Sigmoid colon (tissue), 7 donors: Measurements from ENCODE around the gene TMEM219. TPM values are rescaled to one million over a fixed set of nuclear protein-coding genes. Genes with fewer than 3 reads are reported as not detected.

Experiments
- DNase-seq: peaks from one replicate; pipeline ENCODE4 v3.0.0-alpha.2; 2019
- H3K27ac ChIP-seq, 4 donors: fragments of 200-600 bp; sonication (generic); one replicate each; pipeline ENCODE4 v1.5.1; 2016 to 2019; ENCODE audit warnings: mild to moderate bottlenecking in 1 of 4
- H3K27me3 ChIP-seq, 3 donors: fragments of 200-600 bp; sonication (generic); one replicate each; pipeline ENCODE4 v1.5.1; 2019; ENCODE audit warnings: mild to moderate bottlenecking in 1 of 3
- H3K36me3 ChIP-seq, 4 donors: fragments of 200-600 bp; sonication (generic); one replicate each; pipeline ENCODE4 v1.5.1; 2016 to 2019
- H3K4me1 ChIP-seq, 4 donors: fragments of 200-600 bp; sonication (generic); one replicate each; pipeline ENCODE4 v1.5.1; 2017 to 2019
- H3K4me3 ChIP-seq, 4 donors: fragments of 200-600 bp; sonication (generic); one replicate each; pipeline ENCODE4 v1.5.1; 2017 to 2019; ENCODE audit warnings: mild to moderate bottlenecking in 2 of 4, moderate library complexity in 1 of 4
- H3K9me3 ChIP-seq, 4 donors: fragments of 200-600 bp in 3 of 4; sonication (generic) in 3 of 4; one replicate each; pipeline versions ENCODE4 v1.5.1 to v1.6.1; 2013 to 2019
- EP300 ChIP-seq, 4 donors: sonication (generic); formaldehyde crosslinking; IDR thresholded peaks; one replicate each; pipeline ENCODE4 v1.6.1; 2017; ENCODE audit warnings: antibody characterized with exemption in 4 of 4
- POLR2A ChIP-seq, 2 donors: fragments of 450-650 bp; IDR thresholded peaks; one replicate each; pipeline ENCODE4 v1.6.1; 2016; ENCODE audit warnings: antibody characterized with exemption in 2 of 2, mild to moderate bottlenecking in 2 of 2, moderate library complexity in 2 of 2
- POLR2AphosphoS5 ChIP-seq, 4 donors: sonication (generic); formaldehyde crosslinking; IDR thresholded peaks; one replicate each; pipeline ENCODE4 v1.6.1; 2017; ENCODE audit warnings: antibody characterized with exemption in 4 of 4
- WGBS, 2 donors: extraction: QIAGEN DNeasy Blood & Tissue Kit; methylation state at CpG; one replicate each; pipeline ENCODE4 v1.1.7; 2013; 5-methylcytosine and 5-hydroxymethylcytosine counted together
- intact Hi-C: fragments of 100-400 bp; cut with DNase I; formaldehyde crosslinking; loops from one replicate; pipeline ENCODE4 v1.15.1; 2023
- polyA plus RNA-seq, 3 donors: library from polyadenylated mRNA; stranded (reverse); fragments of 200-250 nt; gene quantifications; one replicate each; pipeline ENCODE4 v1.2.3, GENCODE V29; 2013
- total RNA-seq, 4 donors: library from RNA; depleted of rRNA; stranded (reverse); fragments of >200 nt; gene quantifications; one replicate each; pipeline ENCODE4 v1.1.0, GENCODE V29; 2016
- TF ChIP-seq, protein P1 (sequence below), 4 experiments: fragments of 450-650 bp in 3 of 4; fragments of 200-600 bp in 1 of 4; IDR thresholded peaks; one replicate each; pipeline ENCODE4 v1.5.1; 2016 to 2019; ENCODE audit warnings: antibody characterized with exemption in 4 of 4, mild to moderate bottlenecking in 3 of 4, moderate library complexity in 2 of 4
- donor health status: healthy with polysubstance abuse.
- donor health status: Bipolar disorder and iron deficiency.
- donor health status: healthy.

Gene TMEM219
- total and polyA plus RNA-seq, 7 donors, result 103 to 314 (median 136) TPM

DNA sequence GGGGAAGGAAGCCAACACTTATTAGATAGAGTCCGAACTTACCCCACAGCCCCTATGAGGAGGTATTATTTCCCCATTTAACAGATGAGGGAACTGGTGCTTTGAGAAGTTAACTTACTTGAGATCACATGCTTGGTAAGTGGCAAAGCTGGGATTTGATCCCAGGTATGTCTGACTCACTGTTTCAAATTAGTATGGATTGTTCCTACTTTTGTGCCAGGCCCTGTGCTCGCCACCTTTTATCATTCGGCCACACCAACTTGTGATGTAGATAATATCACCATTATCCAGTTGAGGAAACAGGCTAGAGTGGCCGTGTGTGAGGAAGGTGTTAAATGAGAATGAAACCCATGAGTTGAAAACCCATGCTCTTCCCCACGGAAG lies 22.9 kb downstream of the TMEM219 start:
- intact Hi-C loops, result no loop called here
- no peak for DNase-seq
- Histone ChIP-seq H3K27ac (no peak overlapping the region), H3K9me3 (no peaks in the 10 kb centered on the region), H3K4me1 (peaks cover 0 to under 1% (median 0%) of the 10 kb centered on the region in 4 donors), H3K27me3 (no peaks in the 10 kb centered on the region), H3K4me3 (no peak overlapping the region), H3K36me3 (peaks cover 59 to 100% (median 95%) of the 10 kb centered on the region in 4 donors)
- TF ChIP-seq, protein P1, sequence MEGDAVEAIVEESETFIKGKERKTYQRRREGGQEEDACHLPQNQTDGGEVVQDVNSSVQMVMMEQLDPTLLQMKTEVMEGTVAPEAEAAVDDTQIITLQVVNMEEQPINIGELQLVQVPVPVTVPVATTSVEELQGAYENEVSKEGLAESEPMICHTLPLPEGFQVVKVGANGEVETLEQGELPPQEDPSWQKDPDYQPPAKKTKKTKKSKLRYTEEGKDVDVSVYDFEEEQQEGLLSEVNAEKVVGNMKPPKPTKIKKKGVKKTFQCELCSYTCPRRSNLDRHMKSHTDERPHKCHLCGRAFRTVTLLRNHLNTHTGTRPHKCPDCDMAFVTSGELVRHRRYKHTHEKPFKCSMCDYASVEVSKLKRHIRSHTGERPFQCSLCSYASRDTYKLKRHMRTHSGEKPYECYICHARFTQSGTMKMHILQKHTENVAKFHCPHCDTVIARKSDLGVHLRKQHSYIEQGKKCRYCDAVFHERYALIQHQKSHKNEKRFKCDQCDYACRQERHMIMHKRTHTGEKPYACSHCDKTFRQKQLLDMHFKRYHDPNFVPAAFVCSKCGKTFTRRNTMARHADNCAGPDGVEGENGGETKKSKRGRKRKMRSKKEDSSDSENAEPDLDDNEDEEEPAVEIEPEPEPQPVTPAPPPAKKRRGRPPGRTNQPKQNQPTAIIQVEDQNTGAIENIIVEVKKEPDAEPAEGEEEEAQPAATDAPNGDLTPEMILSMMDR (IDR thresholded peaks at IDR 0.05), result no peak
- TF ChIP-seq EP300 (IDR thresholded peaks at IDR 0.05), result no peak
- no peak for TF ChIP-seq POLR2AphosphoS5 (IDR thresholded peaks at IDR 0.05)
- no peak for TF ChIP-seq POLR2A (IDR thresholded peaks at IDR 0.05)
- WGBS, 2 donors, result 94 to 95% methylated on average over 5 of the region's 5 CpGs

DNA sequence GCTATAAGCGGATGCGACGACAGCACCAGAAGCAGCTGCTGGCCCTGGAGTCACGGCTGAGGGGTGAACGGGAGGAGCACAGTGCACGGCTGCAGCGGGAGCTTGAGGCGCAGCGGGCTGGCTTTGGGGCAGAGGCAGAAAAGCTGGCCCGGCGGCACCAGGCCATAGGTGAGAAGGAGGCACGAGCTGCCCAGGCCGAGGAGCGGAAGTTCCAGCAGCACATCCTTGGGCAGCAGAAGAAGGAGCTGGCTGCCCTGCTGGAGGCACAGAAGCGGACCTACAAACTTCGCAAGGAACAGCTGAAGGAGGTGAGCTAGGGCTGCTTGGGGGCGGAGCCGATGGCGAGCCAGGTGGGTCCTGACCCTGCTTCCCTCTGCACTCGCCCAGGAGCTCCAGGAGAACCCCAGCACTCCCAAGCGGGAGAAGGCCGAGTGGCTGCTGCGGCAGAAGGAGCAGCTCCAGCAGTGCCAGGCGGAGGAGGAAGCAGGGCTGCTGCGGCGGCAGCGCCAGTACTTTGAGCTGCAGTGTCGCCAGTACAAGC lies 23.5 kb downstream of the TMEM219 start:
- Histone ChIP-seq H3K36me3 (peaks cover 59 to 100% (median 94%) of the 10 kb centered on the region in 4 donors), H3K27ac (no peak overlapping the region), H3K4me1 (no peaks in the 10 kb centered on the region), H3K9me3 (no peaks in the 10 kb centered on the region), H3K4me3 (no peak overlapping the region), H3K27me3 (no peaks in the 10 kb centered on the region)
- intact Hi-C loops, result no loop called here
- no peak for DNase-seq
- no peak for TF ChIP-seq POLR2AphosphoS5 (IDR thresholded peaks at IDR 0.05)
- TF ChIP-seq POLR2A (IDR thresholded peaks at IDR 0.05), result no peak
- TF ChIP-seq, protein P1 (IDR thresholded peaks at IDR 0.05), result no peak
- TF ChIP-seq EP300 (IDR thresholded peaks at IDR 0.05), result no peak
- WGBS, 2 donors, result 95 to 96% methylated on average over 28 of the region's 28 CpGs

DNA sequence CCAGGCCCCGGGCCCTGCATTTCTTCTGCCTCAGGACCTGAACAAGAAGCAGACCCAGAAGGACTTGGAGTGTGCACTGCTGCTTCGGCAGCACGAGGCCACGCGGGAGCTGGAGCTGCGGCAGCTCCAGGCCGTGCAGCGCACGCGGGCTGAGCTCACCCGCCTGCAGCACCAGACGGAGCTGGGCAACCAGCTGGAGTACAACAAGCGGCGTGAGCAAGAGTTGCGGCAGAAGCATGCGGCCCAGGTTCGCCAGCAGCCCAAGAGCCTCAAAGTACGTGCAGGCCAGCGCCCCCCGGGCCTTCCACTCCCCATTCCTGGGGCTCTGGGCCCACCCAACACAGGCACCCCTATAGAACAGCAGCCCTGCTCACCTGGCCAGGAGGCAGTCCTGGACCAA lies 24.4 kb downstream of the TMEM219 start:
- no peak for DNase-seq
- H3K9me3 ChIP-seq, result no peaks in the 10 kb centered on the region
- intact Hi-C loops, result no loop called here
- TF ChIP-seq EP300 (IDR thresholded peaks at IDR 0.05), result no peak
- TF ChIP-seq, protein P1 (IDR thresholded peaks at IDR 0.05), result no peak
- TF ChIP-seq POLR2AphosphoS5 (IDR thresholded peaks at IDR 0.05), result no peak
- no peak for TF ChIP-seq POLR2A (IDR thresholded peaks at IDR 0.05)
- H3K4me3 ChIP-seq, result no peak overlapping the region
- no peaks in the 10 kb centered on the region for H3K27me3 ChIP-seq
- H3K4me1 ChIP-seq, result no peaks in the 10 kb centered on the region
- no peak overlapping the region for H3K27ac ChIP-seq
- peaks cover 59 to 100% (median 94%) of the 10 kb centered on the region in 4 donors for H3K36me3 ChIP-seq
- WGBS, 2 donors, result 95% methylated on average over 20 of the region's 20 CpGs

DNA sequence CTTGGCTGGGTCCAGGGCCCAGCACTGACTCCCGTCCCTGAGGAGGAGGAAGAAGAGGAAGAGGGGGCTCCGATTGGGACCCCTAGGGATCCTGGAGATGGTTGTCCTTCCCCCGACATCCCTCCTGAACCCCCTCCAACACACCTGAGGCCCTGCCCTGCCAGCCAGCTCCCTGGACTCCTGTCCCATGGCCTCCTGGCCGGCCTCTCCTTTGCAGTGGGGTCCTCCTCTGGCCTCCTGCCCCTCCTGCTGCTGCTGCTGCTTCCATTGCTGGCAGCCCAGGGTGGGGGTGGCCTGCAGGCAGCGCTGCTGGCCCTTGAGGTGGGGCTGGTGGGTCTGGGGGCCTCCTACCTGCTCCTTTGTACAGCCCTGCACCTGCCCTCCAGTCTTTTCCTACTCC lies 25.1 kb downstream of the TMEM219 start:
- Histone ChIP-seq H3K4me1 (no peaks in the 10 kb centered on the region), H3K27ac (no peak overlapping the region), H3K4me3 (no peak overlapping the region), H3K9me3 (no peaks in the 10 kb centered on the region), H3K27me3 (no peaks in the 10 kb centered on the region), H3K36me3 (peaks cover 53 to 100% (median 89%) of the 10 kb centered on the region in 4 donors)
- intact Hi-C loops, result no loop called here
- 93 to 95% methylated on average over 5 of the region's 5 CpGs for whole genome bisulfite sequencing, 2 donors
- TF ChIP-seq, protein P1 (IDR thresholded peaks at IDR 0.05), result no peak
- no peak for TF ChIP-seq POLR2AphosphoS5 (IDR thresholded peaks at IDR 0.05)
- TF ChIP-seq POLR2A (IDR thresholded peaks at IDR 0.05), result no peak
- TF ChIP-seq EP300 (IDR thresholded peaks at IDR 0.05), result no peak
- DNase-seq, result no peak
